HCT116 (cell line): ENCODE measurements around the gene ZNF536. TPM values are rescaled to one million over a fixed set of nuclear protein-coding genes. Genes with fewer than 3 reads are reported as not detected.

Source experiments
- ATAC-seq: fragments of 200-7000 bp; cut with Tn5 transposase; 2 replicates; pipeline ENCODE4 v1.9.1; 2020; ENCODE audit warnings: mild to moderate bottlenecking, moderate library complexity
- BruUV-seq: library from RNA; stranded (reverse); fragments of 400-500 nt; replicated peaks from 2 replicates; lab custom pipeline; 2021; lab: Mats Ljungman, UMichigan
- CTCF ChIA-PET: fragments of 300-600 bp; sonication (Branson Sonifier 250); formaldehyde crosslinking; loops from one replicate; lab custom pipeline; 2021; ENCODE audit warnings: antibody characterized with exemption; lab: Charles Lee
- POLR2A ChIA-PET: fragments of 300-600, 350-600 bp; sonication (Branson Sonifier 250); formaldehyde crosslinking; loops from one replicate; lab custom pipeline; 2021; ENCODE audit warnings: antibody characterized with exemption; lab: Charles Lee
- RAD21 ChIA-PET, 2 experiments: fragments of 300-600 bp; sonication (Branson Sonifier 250); formaldehyde crosslinking; loops; one replicate each; lab custom pipeline; 2023; ENCODE audit warnings: low total read pairs in 2 of 2; ENCODE audit not compliant: uncharacterized antibody in 2 of 2, unreplicated experiment in 2 of 2, low non-redundant PET in 1 of 2; lab: Charles Lee
- DNase-seq: peaks from one replicate; pipeline ENCODE4 v3.0.0-alpha.2; 2010; ENCODE audit warnings: low read depth, low spot score
- H2AFZ ChIP-seq: fragments of 200-600 bp; shearing (Covaris generic), sonication (generic); 2 replicates; pipeline ENCODE4 v1.6.1; 2017; ENCODE audit warnings: low read depth, mixed run types, mixed read lengths, antibody characterized with exemption, low read length; ENCODE audit not compliant: poor library complexity, severe bottlenecking
- H3K27ac ChIP-seq: 2 replicates; pipeline ENCODE4 v1.5.1; 2012; ENCODE audit warnings: low read depth, low read length
- H3K27me3 ChIP-seq: fragments of 200-600 bp; sonication (generic); 2 replicates; pipeline ENCODE4 v1.6.1; 2016; ENCODE audit warnings: mixed run types, low read length, mixed read lengths; ENCODE audit not compliant: insufficient read depth
- H3K36me3 ChIP-seq, 2 experiments: fragments of 200-500 bp in 1 of 2; fragments of 200-600 bp in 1 of 2; sonication (Bioruptor generic) in 1 of 2; sonication (generic) in 1 of 2; 2 replicates each; pipeline versions ENCODE4 v1.5.1 to v1.6.1; 2014 to 2016; ENCODE audit warnings: low read length in 2 of 2, inconsistent platforms in 1 of 2, mixed read lengths in 1 of 2, mixed run types in 1 of 2; ENCODE audit not compliant: insufficient read depth in 2 of 2, control insufficient read depth in 1 of 2
- H3K4me1 ChIP-seq, 2 experiments: fragments of 200-600 bp in 1 of 2; sonication (generic) in 1 of 2; 2 replicates each; pipeline versions ENCODE4 v1.5.1 to v1.6.1; 2012 to 2017; ENCODE audit warnings: low read length in 2 of 2, inconsistent platforms in 1 of 2, mild to moderate bottlenecking in 1 of 2, mixed read lengths in 1 of 2, mixed run types in 1 of 2, moderate library complexity in 1 of 2; ENCODE audit not compliant: insufficient read depth in 2 of 2, control insufficient read depth in 1 of 2
- H3K4me2 ChIP-seq: fragments of 200-600 bp; sonication (generic); 2 replicates; pipeline ENCODE4 v1.6.1; 2017; ENCODE audit warnings: mixed run types, low read length, mixed read lengths
- H3K4me3 ChIP-seq, 2 experiments: fragments of 200-600 bp in 1 of 2; sonication (generic) in 1 of 2; replicated peaks in 1 of 2; 2 replicates each; pipeline ENCODE4 v1.5.1; 2011 to 2016; ENCODE audit warnings: low read length in 2 of 2, control low read depth in 1 of 2, low read depth in 1 of 2, mild to moderate bottlenecking in 1 of 2, mixed read lengths in 1 of 2, mixed run types in 1 of 2
- H3K79me2 ChIP-seq: fragments of 200-600 bp; sonication (generic); 2 replicates; pipeline ENCODE4 v1.6.1; 2017; ENCODE audit warnings: mild to moderate bottlenecking, mixed run types, low read length, moderate library complexity, mixed read lengths; ENCODE audit not compliant: insufficient read depth
- H3K9ac ChIP-seq: fragments of 200-600 bp; sonication (generic); 2 replicates; pipeline ENCODE4 v1.6.1; 2016; ENCODE audit warnings: low read length, mixed read lengths
- H3K9me2 ChIP-seq: fragments of 200-600 bp; sonication (generic), shearing (Covaris generic); 2 replicates; pipeline ENCODE4 v1.6.1; 2017; ENCODE audit warnings: mixed run types, mild to moderate bottlenecking, moderate library complexity; ENCODE audit not compliant: insufficient read depth
- H3K9me3 ChIP-seq, 2 experiments: fragments of 200-500 bp in 1 of 2; fragments of 200-600 bp in 1 of 2; sonication (Bioruptor generic) in 1 of 2; sonication (generic) in 1 of 2; 2 replicates each; pipeline ENCODE4 v1.6.1; 2014 to 2017; ENCODE audit warnings: low read length in 2 of 2, mixed read lengths in 2 of 2, inconsistent platforms in 1 of 2, low read depth in 1 of 2, mild to moderate bottlenecking in 1 of 2, mixed run types in 1 of 2, moderate library complexity in 1 of 2; ENCODE audit not compliant: control insufficient read depth in 1 of 2, insufficient read depth in 1 of 2
- H4K20me1 ChIP-seq: fragments of 200-600 bp; sonication (generic), shearing (Covaris generic); 2 replicates; pipeline ENCODE4 v1.6.1; 2017; ENCODE audit warnings: mixed run types, mild to moderate bottlenecking, moderate library complexity; ENCODE audit not compliant: insufficient read depth
- SRF ChIP-seq: IDR thresholded peaks from 2 replicates; pipeline ENCODE4 v1.6.1; 2012; ENCODE audit warnings: low read depth
- TCF7L2 ChIP-seq: IDR thresholded peaks from 2 replicates; pipeline ENCODE4 v1.7.0; 2011; ENCODE audit warnings: borderline replicate concordance, inconsistent platforms; ENCODE audit not compliant: insufficient read depth, insufficient read length; ENCODE audit errors: extremely low read depth
- ZFX ChIP-seq: fragments of 450-650 bp; IDR thresholded peaks from 2 replicates; pipeline ENCODE4 v1.6.1; 2017
- intact Hi-C: fragments of 100-400 bp; cut with micrococcal nuclease; formaldehyde crosslinking; loops from 2 replicates; pipeline ENCODE4 v1.10.0; 2022
- total RNA-seq: library from RNA; stranded (reverse); gene quantifications from one replicate; pipeline ENCODE4 v1.2.1, GENCODE V29; 2021; ENCODE audit not compliant: unreplicated experiment
- TF ChIP-seq, protein P1 (sequence below): IDR thresholded peaks from 2 replicates; pipeline ENCODE4 v1.6.1; 2012

ZNF536 gene
- total RNA-seq, 1 experiment from 2014 or later: not detected

DNA sequence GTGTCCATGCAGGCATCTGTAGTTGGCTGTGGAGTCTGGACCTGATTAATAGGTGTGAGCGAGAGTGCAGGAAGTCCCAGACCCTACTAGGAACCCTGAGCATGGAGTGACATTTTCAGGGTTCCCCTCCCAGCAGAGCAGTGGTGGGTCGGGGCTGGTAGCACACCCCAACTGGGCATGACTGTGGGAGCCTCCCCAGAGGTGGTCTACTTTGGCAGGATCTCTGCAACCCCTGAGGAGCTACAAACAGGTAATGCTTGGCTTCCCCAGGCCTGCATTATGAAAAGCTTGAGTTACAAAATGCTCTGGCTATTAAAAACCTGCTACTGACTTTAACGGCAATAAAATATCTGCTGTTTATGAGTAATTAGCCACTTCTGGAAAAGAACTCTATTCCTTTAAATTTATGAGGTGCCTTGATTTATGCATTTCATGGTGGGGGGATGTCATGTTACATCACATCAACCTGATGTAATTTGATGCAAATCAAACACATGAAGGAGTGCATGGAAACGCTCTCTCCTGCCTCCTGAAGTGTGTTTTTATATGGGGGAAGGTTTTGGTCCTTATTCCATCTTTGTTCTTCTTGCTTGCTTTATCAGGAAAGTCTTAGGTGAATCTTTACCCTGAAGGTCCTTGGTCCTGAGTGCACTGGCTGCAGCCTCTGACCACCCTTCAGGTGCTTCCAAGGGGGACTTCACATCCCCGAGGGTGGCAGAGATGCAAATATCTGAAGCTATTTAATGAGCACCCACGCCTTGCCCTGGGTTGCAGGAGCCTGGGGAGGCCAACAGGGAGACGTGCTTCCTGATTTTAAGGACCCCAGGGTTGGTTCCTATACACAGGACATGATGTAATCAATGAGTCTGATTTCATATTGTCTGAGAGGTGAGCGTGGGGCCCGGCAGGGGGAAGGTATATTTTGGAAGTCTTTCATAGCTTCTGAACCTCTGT, 54.0 kb downstream of the ZNF536 start:
- H3K27me3 ChIP-seq: 0 out of 2 replicates have a peak, but pooled peaks cover 4% of the 10 kb centered on the region
- no peak overlapping the region for H3K4me3 ChIP-seq
- no peak overlapping the region for H3K4me2 ChIP-seq
- no peaks in the 10 kb centered on the region for H3K9me3 ChIP-seq
- H3K79me2 ChIP-seq: no peaks in the 10 kb centered on the region
- H3K9ac ChIP-seq: no peak overlapping the region
- TF ChIP-seq ZFX (no peak), TCF7L2 (no peak)
- TF ChIP-seq, protein P1, sequence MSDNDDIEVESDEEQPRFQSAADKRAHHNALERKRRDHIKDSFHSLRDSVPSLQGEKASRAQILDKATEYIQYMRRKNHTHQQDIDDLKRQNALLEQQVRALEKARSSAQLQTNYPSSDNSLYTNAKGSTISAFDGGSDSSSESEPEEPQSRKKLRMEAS: no peak
- TF ChIP-seq, all 23 proteins: peak for 0
- no TSS peak for BruUV-seq
- Histone ChIP-seq H3K27ac (no peak overlapping the region), H3K36me3 (no peaks in the 10 kb centered on the region), H4K20me1 (no peaks in the 10 kb centered on the region), H3K9me2 (no peaks in the 10 kb centered on the region), H3K4me1 (no peaks in the 10 kb centered on the region), H2AFZ (no peak overlapping the region)
- ChIA-PET RAD21 (no interaction called here), CTCF (no interaction called here), POLR2A (no interaction called here)
- intact Hi-C loops: no loop called here
- ATAC-seq (no peak), DNase-seq (no peak)

DNA sequence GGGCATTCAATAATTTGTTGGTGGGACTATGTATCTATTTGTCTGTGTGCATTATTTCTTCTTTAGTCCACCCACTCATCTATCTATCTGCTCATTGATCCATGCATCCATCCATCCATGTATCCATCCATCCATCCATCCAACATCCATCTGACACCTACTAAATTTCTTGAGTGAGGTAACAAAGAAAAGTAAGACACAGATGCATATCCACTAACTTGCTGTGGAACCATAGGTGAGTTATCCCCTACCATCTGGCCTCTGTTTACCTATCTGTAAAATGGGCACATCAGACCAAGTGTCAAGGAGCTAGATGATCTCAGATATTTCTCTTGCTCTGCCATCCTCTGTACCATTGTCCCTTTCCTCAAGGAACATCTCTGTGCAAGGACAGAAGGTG, 54.7 kb downstream of the ZNF536 start:
- Histone ChIP-seq H3K79me2 (no peaks in the 10 kb centered on the region), H3K4me3 (no peak overlapping the region), H3K9ac (no peak overlapping the region), H3K9me2 (no peaks in the 10 kb centered on the region), H3K4me1 (no peaks in the 10 kb centered on the region), H3K27ac (no peak overlapping the region), H3K9me3 (no peaks in the 10 kb centered on the region), H3K36me3 (no peaks in the 10 kb centered on the region), H4K20me1 (no peaks in the 10 kb centered on the region), H3K4me2 (no peak overlapping the region), H2AFZ (no peak overlapping the region), H3K27me3 (0 out of 2 replicates have a peak, but pooled peaks cover 4% of the 10 kb centered on the region)
- ATAC-seq (no peak), DNase-seq (no peak)
- BruUV-seq: no TSS peak
- ChIA-PET RAD21 (no interaction called here), POLR2A (no interaction called here), CTCF (no interaction called here)
- no peak for TF ChIP-seq SRF
- intact Hi-C loops: no loop called here
